GM19452 (cell line): ENCODE measurements around the gene FAM229A.

Experiments
- ATAC-seq: cut with Tn5 transposase; IDR thresholded peaks from one replicate; pipeline ENCODE4 v1.9.1; 2021; ENCODE audit not compliant: unreplicated experiment

The FAM229A gene

GRCh38 chr1:32332290-32333079 lies 29.8 kb downstream of the FAM229A start:
- no peak for ATAC-seq

- ATAC-seq: no peak
Measured at GRCh38 chr1:32331549-32331948, 30.7 kb downstream of the FAM229A start.

- ATAC-seq: no peak
Measured at GRCh38 chr1:32330558-32331151, 31.6 kb downstream of the FAM229A start.

- no peak for ATAC-seq
Measured at GRCh38 chr1:32329931-32330466, 32.3 kb downstream of the FAM229A start.

- ATAC-seq: no peak
Measured at GRCh38 chr1:32327204-32327603, 35.1 kb downstream of the FAM229A start.

- ATAC-seq: no peak
Measured at GRCh38 chr1:32321712-32322291, 40.5 kb downstream of the FAM229A start.

- ATAC-seq: no peak
Measured at GRCh38 chr1:32318127-32318869, 44.0 kb downstream of the FAM229A start.

- no peak for ATAC-seq
Measured at GRCh38 chr1:32316903-32317277, 45.4 kb downstream of the FAM229A start.

- ATAC-seq: no peak
Measured at GRCh38 chr1:32311709-32312393, 50.4 kb downstream of the FAM229A start.
